CD4-positive, alpha-beta T cell (primary cell): ENCODE measurements around the gene FCER2. TPM values are rescaled to one million over a fixed set of nuclear protein-coding genes. Genes with fewer than 3 reads are reported as not detected.

Experiments
- ATAC-seq: fragments of 200-7000 bp; cut with Tn5 transposase; one replicate; pipeline ENCODE4 v1.10.0; 2022; ENCODE audit warnings: mild to moderate bottlenecking; ENCODE audit not compliant: poor library complexity
- CTCF ChIA-PET: fragments of 350-600 bp; sonication (Branson Sonifier 250); formaldehyde crosslinking; loops from one replicate; lab custom pipeline; 2021; ENCODE audit warnings: antibody characterized with exemption, inconsistent platforms; lab: Charles Lee
- POLR2A ChIA-PET: fragments of 350-600 bp; sonication (Branson Sonifier 250); formaldehyde crosslinking; loops from one replicate; lab custom pipeline; 2021; ENCODE audit warnings: antibody characterized with exemption, inconsistent platforms; lab: Charles Lee
- DNase-seq, 14 experiments: peaks; one replicate each; pipeline ENCODE4 v3.0.0-alpha.2; 2013 to 2020; ENCODE audit warnings: mixed read lengths in 2 of 14
- H3K27ac ChIP-seq, 2 donors: one replicate each; pipeline versions ENCODE4 v1.5.1 to v1.7.0; 2013; ENCODE audit warnings: low read length in 2 of 2, low read depth in 1 of 2, mild to moderate bottlenecking in 1 of 2
- H3K27me3 ChIP-seq, 2 experiments: 1 replicate in 1 of 2; 2 replicates in 1 of 2; pipeline versions ENCODE4 v1.6.1 to v1.7.0; 2013; ENCODE audit warnings: low read length in 2 of 2, control low read depth in 1 of 2, mild to moderate bottlenecking in 1 of 2, moderate library complexity in 1 of 2; ENCODE audit not compliant: insufficient read depth in 2 of 2, control insufficient read depth in 1 of 2
- H3K36me3 ChIP-seq: one replicate; pipeline ENCODE4 v1.6.1; 2013; ENCODE audit warnings: low read length, control low read depth; ENCODE audit not compliant: insufficient read depth
- H3K4me1 ChIP-seq: one replicate; pipeline ENCODE4 v1.6.1; 2013; ENCODE audit warnings: low read length, control low read depth; ENCODE audit not compliant: insufficient read depth
- H3K4me3 ChIP-seq: one replicate; pipeline ENCODE4 v1.5.1; 2013; ENCODE audit warnings: mild to moderate bottlenecking, low read length, moderate library complexity
- H3K9me3 ChIP-seq, 2 experiments: 1 replicate in 1 of 2; 2 replicates in 1 of 2; pipeline versions ENCODE4 v1.6.1 to v1.7.0; 2013; ENCODE audit warnings: low read length in 2 of 2, mild to moderate bottlenecking in 2 of 2, control low read depth in 1 of 2, moderate library complexity in 1 of 2; ENCODE audit not compliant: control insufficient read depth in 1 of 2, insufficient read depth in 1 of 2
- H3K27ac Mint-ChIP-seq: one replicate; pipeline ENCODE4 v1.8.0; 2020; ENCODE audit warnings: mixed read lengths
- H3K27me3 Mint-ChIP-seq: one replicate; pipeline ENCODE4 v1.8.0; 2021; ENCODE audit warnings: mixed read lengths
- H3K36me3 Mint-ChIP-seq: one replicate; pipeline ENCODE4 v1.8.0; 2021; ENCODE audit warnings: low read depth, mixed read lengths
- H3K4me1 Mint-ChIP-seq: one replicate; pipeline ENCODE4 v1.8.0; 2021; ENCODE audit warnings: low read depth, mixed read lengths
- H3K4me3 Mint-ChIP-seq: one replicate; pipeline ENCODE4 v1.8.0; 2020; ENCODE audit warnings: mild to moderate bottlenecking, mixed read lengths
- H3K9me3 Mint-ChIP-seq: one replicate; pipeline ENCODE4 v1.8.0; 2020; ENCODE audit warnings: mixed read lengths
- intact Hi-C, 2 experiments: fragments of 100-400 bp; cut with DNase I in 1 of 2; cut with micrococcal nuclease in 1 of 2; formaldehyde crosslinking; loops; one replicate each; pipeline versions ENCODE4 v1.15.1 to v1.9.0; 2023 to 2025; cut with DNase I, micrococcal nuclease
- total RNA-seq, 174 experiments: library from RNA in 2 of 174; stranded (reverse) in 2 of 174; gene quantifications; one replicate each; pipeline ENCODE4 v1.2.3 and lab custom pipeline; 2021 to 2026
- TF ChIP-seq, protein P1 (sequence below): fragments of 200-600 bp; IDR thresholded peaks from one replicate; pipeline ENCODE4 v1.8.0; 2022; ENCODE audit warnings: antibody characterized with exemption, mild to moderate bottlenecking

FCER2 gene
- total RNA-seq, 2 experiments from 2014 or later = not detected

GRCh38 chr19:7715671-7716070 lies 13.7 kb upstream of the FCER2 start:
- Mint-ChIP-seq H3K4me1 (no peaks in the 10 kb centered on the region), H3K4me3 (no peak overlapping the region), H3K27ac (no peak overlapping the region), H3K9me3 (no peaks in the 10 kb centered on the region), H3K36me3 (no peaks in the 10 kb centered on the region), H3K27me3 (no peaks in the 10 kb centered on the region)
- ChIA-PET POLR2A (no interaction called here), CTCF (no interaction called here)
- intact Hi-C loops = no loop called here
- DNase-seq = no peak
- no peak overlapping the region for H3K4me3 ChIP-seq
- H3K9me3 ChIP-seq = peaks cover 0 to 5% of the 10 kb centered on the region in 2 experiments
- H3K27me3 ChIP-seq = no peaks in the 10 kb centered on the region
- H3K4me1 ChIP-seq = peaks cover 11% of the 10 kb centered on the region
- TF ChIP-seq, protein P1, sequence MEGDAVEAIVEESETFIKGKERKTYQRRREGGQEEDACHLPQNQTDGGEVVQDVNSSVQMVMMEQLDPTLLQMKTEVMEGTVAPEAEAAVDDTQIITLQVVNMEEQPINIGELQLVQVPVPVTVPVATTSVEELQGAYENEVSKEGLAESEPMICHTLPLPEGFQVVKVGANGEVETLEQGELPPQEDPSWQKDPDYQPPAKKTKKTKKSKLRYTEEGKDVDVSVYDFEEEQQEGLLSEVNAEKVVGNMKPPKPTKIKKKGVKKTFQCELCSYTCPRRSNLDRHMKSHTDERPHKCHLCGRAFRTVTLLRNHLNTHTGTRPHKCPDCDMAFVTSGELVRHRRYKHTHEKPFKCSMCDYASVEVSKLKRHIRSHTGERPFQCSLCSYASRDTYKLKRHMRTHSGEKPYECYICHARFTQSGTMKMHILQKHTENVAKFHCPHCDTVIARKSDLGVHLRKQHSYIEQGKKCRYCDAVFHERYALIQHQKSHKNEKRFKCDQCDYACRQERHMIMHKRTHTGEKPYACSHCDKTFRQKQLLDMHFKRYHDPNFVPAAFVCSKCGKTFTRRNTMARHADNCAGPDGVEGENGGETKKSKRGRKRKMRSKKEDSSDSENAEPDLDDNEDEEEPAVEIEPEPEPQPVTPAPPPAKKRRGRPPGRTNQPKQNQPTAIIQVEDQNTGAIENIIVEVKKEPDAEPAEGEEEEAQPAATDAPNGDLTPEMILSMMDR = no peak
- ATAC-seq = no peak
- no peak overlapping the region for H3K27ac ChIP-seq
- H3K36me3 ChIP-seq = no peaks in the 10 kb centered on the region

DNA sequence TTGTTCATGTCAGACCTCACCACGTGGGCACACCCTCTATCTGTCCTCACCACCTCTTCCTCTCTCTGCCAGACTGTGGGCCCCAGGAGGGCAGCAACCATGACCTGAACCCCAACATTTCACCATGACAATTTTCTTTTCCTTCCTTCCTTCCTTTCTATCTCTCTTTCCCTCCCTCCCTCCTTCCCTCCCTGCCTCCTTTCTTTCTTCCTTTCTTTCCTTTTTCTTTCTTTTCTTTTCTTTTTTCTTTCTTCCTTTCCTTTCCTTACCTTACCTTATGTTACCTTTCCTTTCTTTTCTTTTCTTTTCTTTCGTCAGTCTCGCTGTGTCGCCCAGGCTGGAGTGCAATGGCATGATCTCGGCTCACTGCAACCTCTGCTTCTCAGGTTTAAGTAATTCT lies 8.7 kb upstream of the FCER2 start:
- peaks cover 34% of the 10 kb centered on the region for H3K4me1 ChIP-seq
- H3K4me1 Mint-ChIP-seq = peaks cover 21% of the 10 kb centered on the region
- H3K4me3 ChIP-seq = no peak overlapping the region
- H3K27me3 ChIP-seq = no peaks in the 10 kb centered on the region
- ChIA-PET CTCF (no interaction called here), POLR2A (no interaction called here)
- ATAC-seq (no peak), DNase-seq (no peak)
- no peaks in the 10 kb centered on the region for H3K36me3 Mint-ChIP-seq
- intact Hi-C loops = no loop called here
- H3K36me3 ChIP-seq = no peaks in the 10 kb centered on the region
- no peaks in the 10 kb centered on the region for H3K27me3 Mint-ChIP-seq
- no peaks in the 10 kb centered on the region for H3K9me3 ChIP-seq
- H3K27ac ChIP-seq = no peak overlapping the region
- TF ChIP-seq, protein P1 = no peak
- H3K4me3 Mint-ChIP-seq = no peak overlapping the region
- H3K9me3 Mint-ChIP-seq = no peaks in the 10 kb centered on the region
- H3K27ac Mint-ChIP-seq = peak overlapping the region; percentile 34

DNA sequence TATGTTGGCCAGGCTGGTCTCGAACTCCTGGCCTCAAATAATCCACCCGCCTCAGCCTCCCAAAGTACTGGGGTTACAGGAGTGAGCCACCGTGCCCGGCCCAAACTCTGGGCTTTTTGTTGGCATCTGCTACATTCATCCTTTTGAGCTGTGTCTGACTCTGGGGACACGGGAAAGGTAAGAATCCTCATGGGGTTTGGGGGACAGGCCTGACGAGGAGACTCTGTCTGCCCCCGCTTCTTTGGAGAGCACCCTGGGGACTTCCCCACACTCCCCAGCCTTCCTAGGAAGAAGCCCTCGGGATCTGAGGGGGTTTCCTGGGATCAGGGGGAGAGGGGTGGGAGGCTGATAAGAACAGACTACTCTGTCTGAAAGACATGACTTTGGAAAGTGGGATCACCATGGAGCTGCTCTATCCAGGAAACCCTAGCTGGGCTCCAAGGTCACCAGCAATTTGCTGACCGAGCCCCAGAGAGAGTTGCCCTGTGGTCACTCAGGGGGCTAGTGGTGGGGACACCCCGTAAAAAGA lies 8.1 kb upstream of the FCER2 start:
- DNase-seq (no peak), ATAC-seq (no peak)
- Mint-ChIP-seq H3K9me3 (no peaks in the 10 kb centered on the region), H3K36me3 (no peaks in the 10 kb centered on the region), H3K27me3 (no peaks in the 10 kb centered on the region), H3K4me1 (peaks cover 27% of the 10 kb centered on the region), H3K4me3 (no peak overlapping the region), H3K27ac (peak overlapping the region; percentile 34)
- H3K27me3 ChIP-seq = no peaks in the 10 kb centered on the region
- peaks cover 40% of the 10 kb centered on the region for H3K4me1 ChIP-seq
- H3K9me3 ChIP-seq = no peaks in the 10 kb centered on the region
- intact Hi-C loops = no loop called here
- ChIA-PET CTCF (interaction anchor here (1.4 kb wide), 1 partner anchor 29 kb away, joined by 4 read pairs; the partner anchor contains the start of gene TRAPPC5), POLR2A (no interaction called here)
- TF ChIP-seq, protein P1 = no peak
- no peaks in the 10 kb centered on the region for H3K36me3 ChIP-seq
- H3K27ac ChIP-seq = no peak overlapping the region
- H3K4me3 ChIP-seq = no peak overlapping the region
